G401.6 (cell line): ENCODE measurements around the gene APBA2.
"Not testable (repeated sequence)": the region's sequence is repeated elsewhere in the genome, so short reads cannot be mapped to it uniquely, and the experiment has no call there.

Experiments used
- FAIRE-seq: peaks from 2 replicates; lab custom pipeline; 2012; peaks lifted over from hg19 to GRCh38; lab: Jason Lieb, UNC

Gene APBA2

DNA sequence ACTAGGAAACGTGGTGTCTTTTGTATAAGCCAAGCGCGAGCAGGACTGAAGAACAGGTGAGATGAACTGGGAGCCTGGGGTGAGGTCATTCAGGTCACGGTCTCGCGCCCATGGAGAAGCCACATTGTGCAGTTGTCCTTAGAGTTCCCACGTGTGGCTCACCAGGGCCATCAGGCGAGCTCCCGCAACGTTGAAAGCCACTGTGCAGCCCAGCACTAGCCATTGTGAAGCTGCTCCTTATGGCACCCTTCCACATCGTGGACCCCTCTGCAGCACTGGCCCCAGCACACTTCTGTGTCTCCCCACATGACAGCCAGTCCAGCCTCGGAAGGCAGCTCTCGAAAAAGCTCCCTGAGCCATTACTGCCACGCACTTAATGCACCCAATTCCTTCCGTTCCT lies 7.6 kb upstream of the APBA2 start:
- FAIRE-seq: no peak

- FAIRE-seq: no peak
Measured at GRCh38 chr15:28879551-28879950, 6.2 kb upstream of the APBA2 start.

- FAIRE-seq: no peak
Measured at GRCh38 chr15:28880680-28881079, 5.1 kb upstream of the APBA2 start.

DNA sequence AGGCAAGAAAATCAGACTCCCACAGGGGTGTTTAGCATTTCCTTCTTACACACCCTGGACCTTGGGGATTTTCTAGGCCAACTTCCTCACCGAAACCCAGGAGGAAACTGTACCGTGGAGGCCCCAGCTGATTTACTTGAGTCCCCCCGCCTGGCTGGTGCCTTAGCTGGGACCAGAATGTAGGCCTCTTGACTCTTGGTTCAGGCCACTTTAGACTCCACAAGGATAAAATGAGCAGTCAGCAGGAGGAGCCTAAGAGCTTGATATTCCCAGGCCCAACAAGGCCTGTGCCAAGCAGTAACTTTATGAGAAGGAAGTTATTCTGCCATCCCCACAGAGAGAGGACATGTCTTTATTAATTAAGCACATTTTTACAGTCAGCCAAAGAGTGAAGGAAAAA lies 4.6 kb upstream of the APBA2 start:
- FAIRE-seq: no peak

GRCh38 chr15:28881600-28881999 lies 4.2 kb upstream of the APBA2 start:
- FAIRE-seq: no peak

DNA sequence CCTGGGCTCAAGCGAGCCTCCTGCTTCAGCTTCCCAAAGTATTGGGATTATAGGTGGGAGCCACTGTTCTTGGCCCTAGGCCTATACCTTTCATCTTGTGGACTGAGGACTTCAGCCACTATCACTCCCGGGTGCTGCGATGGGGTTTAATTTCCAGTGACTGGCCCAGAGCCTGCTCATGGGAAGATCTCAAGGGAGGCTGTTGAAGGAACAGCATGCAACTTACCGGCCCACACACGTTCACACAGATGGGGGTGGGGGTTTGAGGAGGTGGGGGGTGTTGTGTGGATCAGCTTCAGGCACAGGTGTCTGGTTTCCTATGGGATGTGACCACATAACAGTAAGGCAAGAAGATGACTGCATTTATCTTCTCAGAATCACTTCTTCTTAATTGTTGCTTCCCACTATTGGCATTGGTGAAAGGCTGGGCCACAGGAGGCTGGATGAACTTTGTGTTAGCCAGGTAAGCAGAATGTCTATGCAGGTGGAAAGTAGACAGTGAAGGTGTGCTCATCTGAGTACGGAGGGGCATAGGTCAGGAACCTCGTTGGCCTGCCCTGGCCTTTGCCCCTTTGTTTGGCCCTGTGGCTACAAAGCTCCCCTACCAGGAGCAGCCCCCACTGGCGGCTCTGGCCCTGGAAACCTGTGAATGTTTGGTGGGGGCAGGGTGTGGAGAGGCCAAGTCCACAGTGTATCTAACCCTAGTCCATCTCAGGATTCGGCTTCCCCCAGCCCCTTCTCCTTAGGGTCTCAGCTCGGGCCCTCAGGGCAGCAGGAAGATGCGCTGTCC lies 1.4 kb upstream of the APBA2 start:
- no peak for FAIRE-seq

GRCh38 chr15:28885128-28885629 lies 595 bp upstream of the APBA2 start:
- FAIRE-seq: no peak

- FAIRE-seq: no peak
Measured at GRCh38 chr15:28886431-28887338, 911 bp downstream of the APBA2 start.

- no peak for FAIRE-seq
Measured at GRCh38 chr15:28887339-28888174, 1.8 kb downstream of the APBA2 start.

DNA sequence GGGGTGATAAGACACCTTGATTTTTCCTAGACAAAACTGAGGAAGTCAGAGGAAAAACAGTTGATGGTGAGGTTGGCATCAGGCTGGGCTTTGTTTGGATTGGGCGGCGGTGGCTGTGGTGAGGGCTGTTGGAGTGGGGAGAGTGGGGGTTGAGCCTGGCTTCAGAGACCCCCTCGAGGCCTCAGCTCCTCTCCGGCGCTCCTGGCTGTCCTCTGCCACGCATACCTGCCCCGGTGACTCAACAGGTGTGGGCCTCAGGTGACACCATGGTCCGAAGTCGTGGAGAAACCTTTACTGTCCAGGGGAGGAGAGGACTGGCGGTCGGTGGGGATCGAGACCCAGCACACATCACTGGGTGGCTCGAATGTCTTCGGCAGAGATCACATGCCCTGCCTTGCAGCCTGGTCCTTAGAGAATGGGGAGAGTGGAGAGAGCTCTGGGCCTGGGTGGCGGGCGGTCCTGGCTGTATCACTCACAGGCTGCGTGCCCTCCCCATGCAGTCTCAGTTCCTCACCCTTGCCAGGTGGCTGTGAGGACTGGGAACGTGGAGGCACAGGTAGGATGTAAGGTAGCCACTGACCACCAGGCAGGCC lies 2.6 kb downstream of the APBA2 start:
- FAIRE-seq: no peak

DNA sequence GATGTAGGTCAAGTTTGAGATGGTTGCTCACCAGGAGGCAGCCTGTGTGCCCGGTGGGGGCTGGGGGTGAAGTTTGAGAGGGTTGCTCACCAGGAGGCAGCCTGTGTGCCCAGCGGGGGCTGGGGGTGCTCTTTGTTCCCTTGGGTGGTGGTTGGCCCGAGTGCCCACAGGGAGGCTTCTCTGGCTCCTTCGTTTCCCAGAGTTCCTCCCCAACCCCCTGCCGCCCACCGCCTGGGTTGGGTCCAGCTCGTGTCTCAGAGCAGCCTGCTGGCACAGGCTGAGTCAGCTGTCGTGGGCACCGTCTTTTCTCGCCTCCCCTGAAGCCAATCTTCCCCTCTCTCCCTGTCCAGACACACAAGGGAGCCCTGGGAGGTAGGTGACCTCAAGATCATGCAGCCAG lies 3.1 kb downstream of the APBA2 start:
- no peak for FAIRE-seq

DNA sequence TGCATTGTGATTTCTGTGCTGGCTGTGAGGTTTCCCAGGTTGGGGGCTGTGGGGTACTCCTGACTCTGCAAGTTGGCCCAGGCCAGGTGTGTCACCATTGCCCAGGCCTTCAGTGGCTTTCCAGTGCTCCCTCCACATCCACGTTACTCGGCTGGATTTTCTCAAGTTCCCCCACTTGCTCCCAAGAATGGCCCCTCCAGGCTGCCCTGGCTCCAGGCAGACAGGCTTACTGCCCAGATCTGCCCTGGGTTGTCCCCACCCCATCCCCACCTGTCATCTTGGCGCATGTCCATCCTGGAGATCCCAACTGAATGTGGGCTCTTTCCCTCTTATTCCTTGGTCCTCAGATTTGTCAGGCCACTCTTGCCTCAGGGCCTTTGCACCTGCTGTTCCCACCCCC lies 3.6 kb downstream of the APBA2 start:
- FAIRE-seq: no peak

GRCh38 chr15:28889871-28890270 lies 4.1 kb downstream of the APBA2 start:
- not testable (repeated sequence) for FAIRE-seq

- FAIRE-seq: not testable (repeated sequence)
Measured at GRCh38 chr15:28890291-28890690, 4.5 kb downstream of the APBA2 start.

- FAIRE-seq: no peak
Measured at GRCh38 chr15:28890711-28891495, 5.1 kb downstream of the APBA2 start.

GRCh38 chr15:28891588-28891987 lies 5.8 kb downstream of the APBA2 start:
- FAIRE-seq: no peak

DNA sequence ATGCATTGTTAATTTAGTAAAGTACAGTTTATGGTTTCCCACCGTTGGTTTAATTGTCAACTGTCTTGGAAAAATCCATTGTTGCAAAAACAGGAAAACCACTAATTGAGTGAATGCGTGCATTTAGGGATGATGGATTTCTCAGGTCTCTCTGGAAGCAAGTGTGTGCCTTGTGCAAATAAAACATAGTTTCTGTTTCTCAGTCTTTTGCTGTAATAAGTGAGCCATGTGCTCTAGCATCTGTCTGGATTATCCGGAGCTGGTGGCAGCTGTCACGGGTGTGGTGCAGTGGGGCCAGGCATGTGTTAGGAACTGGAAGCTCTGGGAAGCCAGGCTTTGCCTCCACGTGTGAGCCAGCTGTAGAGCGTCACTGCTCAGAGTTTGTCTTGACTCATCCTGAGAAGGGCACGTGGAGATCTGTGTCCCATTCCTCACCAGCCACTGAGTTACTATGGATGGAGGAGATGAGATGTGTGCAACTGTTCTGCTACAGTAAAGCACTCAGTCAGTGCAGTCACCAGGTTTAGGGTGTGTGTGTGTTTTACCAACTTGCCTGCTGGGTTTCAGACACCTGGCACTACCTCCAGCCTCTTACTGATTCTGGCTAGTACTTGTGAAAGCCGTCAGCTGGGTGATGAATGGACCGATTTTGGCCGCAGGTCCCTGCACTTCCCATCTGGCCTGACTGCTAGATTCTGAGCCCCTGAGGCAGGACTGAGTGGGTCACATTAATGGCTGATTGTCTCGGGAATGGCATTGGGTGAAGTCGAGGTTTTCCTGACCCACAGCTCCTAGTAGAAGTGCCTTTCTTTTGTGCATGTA lies 7.2 kb downstream of the APBA2 start:
- FAIRE-seq: no peak

DNA sequence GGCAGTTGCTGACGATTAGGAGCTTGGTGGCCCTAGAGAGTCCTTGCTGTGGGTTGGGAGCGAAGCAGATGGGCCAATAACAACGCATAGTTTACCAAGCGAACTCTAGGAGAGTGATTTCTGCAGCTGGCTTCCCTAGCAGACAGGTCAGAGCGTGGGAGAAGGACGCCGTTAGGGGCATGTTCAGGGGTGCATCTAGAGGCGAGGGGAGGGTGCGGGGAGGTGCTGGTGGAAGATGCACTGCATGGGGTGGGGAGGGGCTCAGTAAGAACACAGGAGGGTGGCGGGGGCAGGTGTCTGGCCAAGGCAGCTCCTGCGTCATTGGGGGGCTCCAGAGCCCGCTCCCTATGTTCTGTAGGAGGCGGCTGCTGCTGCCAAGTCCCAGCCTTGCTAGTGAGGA lies 8.9 kb downstream of the APBA2 start:
- no peak for FAIRE-seq

GRCh38 chr15:28895146-28895545 lies 9.4 kb downstream of the APBA2 start:
- FAIRE-seq: no peak

DNA sequence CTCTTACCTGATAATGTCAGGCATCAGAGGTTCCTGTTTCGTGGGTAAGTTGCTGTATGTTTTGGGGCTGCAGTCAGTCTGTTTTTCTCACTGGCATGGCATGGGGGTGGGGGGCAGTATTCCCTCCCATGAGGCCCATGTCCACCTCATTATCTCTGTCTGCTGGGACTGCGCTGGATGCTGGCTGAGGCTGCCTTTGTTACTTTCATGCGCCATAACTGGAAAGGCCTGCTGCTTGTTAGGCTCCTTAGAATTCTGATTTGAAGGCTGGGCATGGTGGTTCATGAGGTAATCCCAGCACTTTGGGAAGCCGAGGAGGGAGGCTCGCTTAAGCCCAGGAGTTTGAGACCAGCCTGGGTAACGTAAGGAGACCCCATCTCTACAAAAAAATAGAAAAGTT lies 9.8 kb downstream of the APBA2 start:
- no peak for FAIRE-seq
